Measurements from ENCODE around the gene RELN. TPM values are rescaled to one million over a fixed set of nuclear protein-coding genes. Genes with fewer than 3 reads are reported as not detected.

RELN gene
- total RNA-seq, 1 donor from 2014 or later: 3.8 TPM

DNA sequence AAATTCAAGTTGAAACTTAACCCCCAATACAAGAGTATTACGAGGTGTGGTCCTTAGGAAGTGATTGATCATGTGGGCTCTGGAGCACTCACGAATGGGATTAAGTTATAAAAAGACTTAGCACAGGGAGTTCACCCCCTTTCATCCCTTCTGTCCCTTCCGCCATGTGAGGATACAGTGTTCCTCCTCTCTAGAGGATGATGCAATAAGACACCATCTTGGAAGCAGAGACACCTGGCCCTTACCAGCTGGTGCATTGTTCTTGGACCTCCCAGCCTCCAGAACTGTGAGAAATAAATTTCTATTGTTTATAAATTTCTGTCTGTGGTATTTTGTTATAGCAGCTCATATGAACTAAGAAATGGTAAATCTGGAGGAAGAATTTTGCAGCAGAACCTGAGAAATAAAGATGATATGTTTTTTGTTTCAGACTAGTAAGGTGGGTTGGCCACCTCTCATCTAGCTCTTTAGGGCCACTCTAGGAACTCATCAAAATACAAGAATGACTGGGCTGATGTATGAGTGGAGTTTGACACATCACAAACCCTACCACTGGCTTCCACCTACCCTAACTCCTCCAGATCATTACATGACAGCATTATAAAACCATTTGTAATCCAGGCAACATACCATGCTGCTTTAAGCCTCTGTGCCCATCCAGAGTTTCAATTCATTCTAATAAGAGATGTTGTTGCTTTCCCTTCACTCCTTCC lies 565.8 kb downstream of the RELN start:
- TF ChIP-seq, protein P1, sequence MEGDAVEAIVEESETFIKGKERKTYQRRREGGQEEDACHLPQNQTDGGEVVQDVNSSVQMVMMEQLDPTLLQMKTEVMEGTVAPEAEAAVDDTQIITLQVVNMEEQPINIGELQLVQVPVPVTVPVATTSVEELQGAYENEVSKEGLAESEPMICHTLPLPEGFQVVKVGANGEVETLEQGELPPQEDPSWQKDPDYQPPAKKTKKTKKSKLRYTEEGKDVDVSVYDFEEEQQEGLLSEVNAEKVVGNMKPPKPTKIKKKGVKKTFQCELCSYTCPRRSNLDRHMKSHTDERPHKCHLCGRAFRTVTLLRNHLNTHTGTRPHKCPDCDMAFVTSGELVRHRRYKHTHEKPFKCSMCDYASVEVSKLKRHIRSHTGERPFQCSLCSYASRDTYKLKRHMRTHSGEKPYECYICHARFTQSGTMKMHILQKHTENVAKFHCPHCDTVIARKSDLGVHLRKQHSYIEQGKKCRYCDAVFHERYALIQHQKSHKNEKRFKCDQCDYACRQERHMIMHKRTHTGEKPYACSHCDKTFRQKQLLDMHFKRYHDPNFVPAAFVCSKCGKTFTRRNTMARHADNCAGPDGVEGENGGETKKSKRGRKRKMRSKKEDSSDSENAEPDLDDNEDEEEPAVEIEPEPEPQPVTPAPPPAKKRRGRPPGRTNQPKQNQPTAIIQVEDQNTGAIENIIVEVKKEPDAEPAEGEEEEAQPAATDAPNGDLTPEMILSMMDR (conservative IDR thresholded peaks at IDR 0.05; ENCODE audit: low read depth, low read length): no peak
- H3K4me3 ChIP-seq (ENCODE audit: low read depth, low read length): no peak overlapping the region
- no peak for DNase-seq (ENCODE audit: low read depth)

Other genes starting within 250 kb of the RELN start
- gene ORC5, start 218.4 kb upstream of the RELN start, total RNA-seq: 17.0 and 59.5 TPM in 2 replicates